ENCODE results near the gene EFL1.
A peak's percentile ranks its signal among the peaks of the same experiment; 100 is the strongest.
"Not testable (repeated sequence)": the region's sequence is repeated elsewhere in the genome, so short reads cannot be mapped to it uniquely, and the experiment has no call there.

The EFL1 gene

DNA sequence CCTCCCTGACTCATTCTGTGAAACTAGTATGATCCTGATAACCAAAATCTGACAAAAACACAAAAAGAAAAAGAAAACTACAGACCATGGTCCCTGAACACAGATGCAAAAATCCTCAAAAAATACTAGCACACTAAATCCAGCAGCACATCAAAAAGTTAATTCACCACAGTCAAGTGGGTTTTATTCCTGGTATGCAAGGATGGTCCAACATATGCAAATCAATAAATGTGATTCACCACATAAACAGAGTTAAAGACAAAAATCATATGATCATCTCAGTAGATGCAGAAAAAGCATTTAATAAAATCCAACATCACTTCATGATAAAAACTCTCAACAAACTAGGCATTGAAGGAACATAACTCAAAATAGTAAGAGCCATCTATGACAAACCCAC, 12.9 kb upstream of the EFL1 start:
- no peak for DNase-seq

DNA sequence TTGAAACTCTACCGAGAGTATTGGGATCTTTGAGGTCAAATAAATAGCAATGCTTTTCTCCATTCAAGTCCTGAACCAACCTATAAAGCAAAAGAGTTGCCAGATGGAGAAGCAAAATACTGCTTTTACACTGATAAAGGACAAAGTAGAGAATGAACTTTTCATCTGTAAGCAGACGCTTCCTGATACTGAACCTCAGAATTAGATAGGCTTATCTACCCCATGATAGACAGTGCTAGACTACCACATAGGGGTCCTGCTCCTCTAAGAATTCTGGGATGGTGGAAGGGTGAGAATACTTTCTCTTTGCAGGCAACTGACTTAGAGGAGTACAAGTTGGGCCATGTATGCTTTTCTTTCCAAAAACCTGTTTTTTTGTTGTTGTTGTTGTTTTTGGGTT, 9.6 kb upstream of the EFL1 start:
- no peak for DNase-seq

DNA sequence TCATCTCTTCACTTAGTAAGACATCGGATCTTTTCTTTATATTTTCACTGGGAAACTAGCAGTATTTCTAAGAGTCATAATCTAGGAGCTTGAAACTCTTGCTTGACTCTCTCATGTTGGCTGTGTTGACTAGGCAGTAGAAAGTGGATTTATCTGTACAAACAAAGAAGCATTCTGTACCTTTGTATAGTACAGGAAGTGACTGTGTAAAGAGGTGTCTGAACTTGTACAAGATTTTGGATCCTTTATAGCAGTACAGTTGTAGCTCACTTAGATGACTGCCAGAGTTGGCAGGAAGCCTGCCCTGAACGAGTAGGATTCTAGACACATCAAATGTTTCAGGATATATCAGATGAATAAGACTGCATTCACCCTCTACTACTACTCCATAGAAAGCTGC, 5.9 kb upstream of the EFL1 start:
- DNase-seq, result peak; percentile 30

DNA sequence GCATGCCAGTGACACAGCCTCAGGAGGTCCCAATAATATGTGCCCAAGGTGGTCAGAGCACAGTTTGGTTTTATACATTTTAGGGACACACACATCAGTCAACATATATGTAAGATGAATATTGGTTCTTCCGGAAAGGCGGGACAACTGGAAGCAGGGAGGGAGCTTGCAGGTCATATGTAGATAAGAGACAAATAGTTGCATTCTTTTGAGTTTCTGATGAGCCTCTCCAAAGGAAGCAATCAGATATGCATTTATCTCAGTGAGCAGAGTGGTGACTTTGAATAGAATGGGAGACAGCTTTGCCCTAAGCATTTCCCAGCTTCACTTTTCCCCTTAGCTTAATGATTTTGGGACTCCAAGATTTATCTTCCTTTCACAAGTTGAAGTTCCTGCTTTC, 4.6 kb upstream of the EFL1 start:
- not testable (repeated sequence) for DNase-seq

DNA sequence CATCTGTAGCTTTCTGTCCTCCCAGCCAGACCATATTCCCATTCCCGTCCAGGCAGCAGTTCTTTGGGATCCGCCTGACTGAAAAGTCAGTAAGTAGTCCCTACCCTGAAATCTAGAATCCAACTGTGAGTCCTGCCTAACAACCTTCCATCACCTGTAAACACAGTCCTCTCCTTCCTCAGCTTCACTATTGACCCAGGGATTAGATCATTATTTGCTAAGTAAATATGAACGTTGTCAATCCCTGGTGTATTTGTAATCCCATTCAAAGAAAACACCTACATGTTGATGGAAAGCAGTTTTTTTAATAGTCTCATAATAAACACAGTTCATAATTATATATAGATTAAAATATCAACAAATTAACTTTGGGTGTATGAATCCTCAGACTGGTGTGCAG, 816 bp upstream of the EFL1 start:
- DNase-seq, result no peak

DNA sequence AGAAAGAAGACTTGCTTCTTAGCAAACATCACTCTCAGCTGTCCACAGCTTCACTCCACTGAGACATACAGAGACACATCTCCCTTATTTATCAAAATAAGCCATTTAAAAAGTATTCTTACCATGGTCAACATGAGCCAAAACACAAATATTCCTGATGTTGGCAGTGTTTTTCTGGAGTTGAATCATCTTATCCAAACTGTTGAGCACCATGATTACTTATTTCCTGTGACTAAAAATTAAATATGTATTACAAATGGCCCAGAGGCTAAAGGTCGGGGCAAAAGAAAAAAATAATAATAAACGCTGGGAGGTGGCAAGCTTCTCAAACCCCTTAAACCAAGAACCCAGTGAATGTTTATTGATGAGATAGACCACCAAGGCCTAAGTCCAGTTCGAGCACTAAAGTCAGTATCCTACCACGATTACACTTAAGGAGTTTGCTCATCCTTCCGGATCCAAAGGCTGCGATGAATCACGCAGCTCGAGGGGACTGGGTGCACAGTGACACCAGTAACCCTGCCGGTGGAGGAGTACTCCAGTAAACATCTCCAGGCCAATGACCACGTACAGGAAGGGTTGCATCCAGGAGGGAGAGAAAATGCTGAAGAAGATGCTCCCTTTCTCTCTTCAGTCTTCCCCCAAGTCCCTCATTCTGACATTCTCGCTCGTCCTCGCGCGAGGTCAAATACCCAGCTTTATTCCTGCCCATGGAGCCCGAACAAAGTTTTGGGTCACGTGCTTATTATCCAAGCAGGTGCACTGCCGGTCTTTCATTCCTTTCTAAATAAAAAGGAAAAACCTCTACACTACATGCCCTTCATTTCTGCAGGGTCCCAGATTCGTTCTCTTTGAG, 740 bp downstream of the EFL1 start:
- not testable (repeated sequence) for DNase-seq

DNA sequence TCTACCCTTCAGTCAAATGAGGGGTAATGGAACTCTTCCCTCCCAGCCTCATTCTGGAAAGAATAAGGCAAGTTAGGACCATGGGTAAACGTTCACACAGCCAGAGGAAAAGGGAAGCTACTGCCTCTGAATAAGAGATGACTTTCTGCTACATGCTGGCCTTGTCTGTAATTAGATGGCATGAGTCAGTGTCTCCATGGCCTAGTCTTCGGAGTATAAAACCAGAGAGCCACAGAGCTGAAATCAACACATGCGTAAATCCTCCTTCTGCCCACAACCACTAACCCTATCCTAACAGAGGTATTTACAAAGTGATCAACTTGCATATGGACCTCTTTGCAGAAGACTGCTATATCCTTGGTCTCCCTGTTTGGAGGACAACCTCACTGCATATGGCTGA, 14.3 kb downstream of the EFL1 start:
- not testable (repeated sequence) for DNase-seq

DNA sequence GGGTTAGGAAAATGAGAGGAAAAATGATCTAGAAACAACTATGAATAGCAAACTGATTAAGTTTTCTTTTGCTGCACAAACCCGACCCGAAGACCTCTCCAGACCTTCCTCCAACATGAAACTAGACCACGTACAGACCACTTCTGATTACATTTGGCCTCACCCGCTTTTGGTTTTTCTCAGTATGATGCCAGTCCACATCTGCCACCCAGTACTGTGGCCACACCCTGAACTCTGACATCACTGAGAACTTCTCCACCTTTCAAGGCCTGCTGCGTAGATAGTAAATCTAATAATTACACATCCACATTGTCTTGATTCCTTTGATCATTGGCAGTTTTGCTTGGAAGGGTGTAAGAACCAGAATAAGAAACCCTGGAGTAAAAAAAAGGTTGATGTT, 16.6 kb downstream of the EFL1 start:
- DNase-seq, result not testable (repeated sequence)

DNA sequence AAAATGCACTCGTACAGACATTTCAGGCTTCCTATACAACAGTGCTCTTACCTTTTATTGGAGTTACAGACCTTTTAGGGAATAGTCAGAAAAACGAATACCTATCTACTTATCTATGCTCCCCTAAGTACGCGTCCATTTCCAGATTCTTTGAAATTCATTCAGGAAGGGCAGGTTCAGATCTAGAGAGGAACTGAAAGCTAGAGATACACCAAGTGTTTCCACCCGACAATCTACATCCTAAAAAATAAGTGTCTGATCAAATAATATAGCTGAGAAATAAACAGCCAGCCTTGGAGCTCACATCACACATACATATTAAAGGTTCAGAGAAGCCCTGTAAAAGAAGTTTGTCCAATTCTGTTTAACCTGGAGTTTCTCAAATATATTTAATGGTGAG, 18.9 kb downstream of the EFL1 start:
- not testable (repeated sequence) for DNase-seq

DNA sequence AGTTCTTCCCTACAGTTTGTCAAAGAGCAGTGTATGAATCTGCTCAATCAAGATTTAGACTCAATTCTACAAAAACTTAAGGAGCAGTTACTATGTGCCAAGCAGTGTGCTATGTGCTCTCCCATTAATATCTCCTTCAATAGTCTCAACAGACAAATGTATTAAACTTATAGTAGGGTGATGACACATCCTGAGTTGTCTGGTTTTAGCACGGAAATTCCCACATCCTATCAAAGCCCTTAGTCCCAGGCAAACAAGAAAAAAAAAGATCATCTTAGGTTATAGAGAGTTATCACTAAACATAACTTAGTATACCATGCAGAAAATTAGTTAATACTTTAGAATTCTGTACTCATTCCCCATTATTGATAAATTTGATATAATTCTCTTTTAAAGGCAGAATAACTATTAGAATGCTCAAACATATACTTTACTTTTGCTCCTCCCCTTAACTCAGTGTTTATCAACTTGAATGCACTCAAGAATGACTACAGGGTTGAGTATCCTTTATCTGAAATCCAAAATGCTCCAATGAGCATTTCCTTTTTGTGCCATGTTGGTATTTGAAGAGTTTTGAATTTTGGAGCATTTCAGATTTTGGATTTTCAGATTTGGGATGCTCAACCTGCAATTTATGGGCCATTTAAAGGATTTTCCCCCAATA, 20.6 kb downstream of the EFL1 start:
- not testable (repeated sequence) for DNase-seq

DNA sequence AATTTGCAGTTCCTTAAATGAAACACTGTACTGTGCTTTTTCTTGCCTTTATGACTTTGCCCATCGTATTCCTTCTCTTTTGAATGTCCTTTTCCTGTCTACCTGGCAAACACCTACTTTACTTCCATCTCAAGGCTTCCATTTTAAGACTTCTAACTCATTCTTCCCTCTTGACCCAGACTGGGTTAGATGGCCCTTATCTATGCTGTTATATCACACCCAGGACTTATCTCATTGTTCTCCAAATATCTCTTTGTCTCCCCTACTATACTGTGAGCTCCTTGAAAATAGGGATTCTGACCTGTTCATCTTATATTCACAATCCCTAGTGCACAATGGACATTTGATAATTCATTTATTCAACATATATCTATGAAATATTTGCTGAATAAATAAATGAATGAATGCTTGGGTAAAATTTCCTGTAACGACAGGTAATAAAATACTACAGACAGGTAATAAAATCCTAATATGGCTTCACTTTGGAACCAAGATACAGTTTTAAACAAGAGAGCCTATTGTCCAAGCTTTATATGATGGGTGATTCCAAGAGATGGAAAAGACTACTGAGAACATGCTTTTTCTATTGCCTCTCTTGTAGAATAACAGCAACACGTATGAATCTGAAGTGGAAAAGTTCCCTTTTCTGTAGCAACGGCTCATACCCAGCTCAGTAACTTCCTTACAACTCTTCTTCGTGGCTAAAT, 22.7 kb downstream of the EFL1 start:
- DNase-seq, result no peak

DNA sequence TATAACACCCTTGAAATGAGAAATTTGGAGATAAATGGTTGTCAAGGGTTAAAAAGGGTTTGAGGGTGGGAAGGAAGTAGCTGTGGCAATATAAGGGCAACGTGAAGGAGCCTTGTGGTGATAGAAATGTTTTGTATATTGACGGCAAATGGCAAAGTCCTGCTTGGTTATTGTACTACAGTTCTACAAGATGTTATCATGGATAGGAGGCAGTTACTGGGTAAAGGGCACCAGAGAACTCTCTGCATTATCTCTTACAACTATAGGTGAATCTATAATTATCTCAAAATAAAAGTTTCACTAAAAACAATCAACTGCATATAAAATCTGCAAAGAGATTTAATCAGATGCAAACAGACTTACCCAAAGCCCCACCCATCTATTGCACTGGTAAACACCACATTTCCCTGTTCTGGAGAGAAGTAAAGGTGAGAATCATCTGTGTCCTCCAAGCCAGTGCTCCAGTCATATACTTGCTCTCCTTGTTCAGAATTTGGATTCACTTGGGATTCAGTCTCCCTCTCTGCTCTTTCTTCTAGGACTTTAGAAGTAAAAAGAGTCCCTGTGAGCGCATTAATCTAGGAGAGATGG, 24.5 kb downstream of the EFL1 start:
- not testable (repeated sequence) for DNase-seq

DNA sequence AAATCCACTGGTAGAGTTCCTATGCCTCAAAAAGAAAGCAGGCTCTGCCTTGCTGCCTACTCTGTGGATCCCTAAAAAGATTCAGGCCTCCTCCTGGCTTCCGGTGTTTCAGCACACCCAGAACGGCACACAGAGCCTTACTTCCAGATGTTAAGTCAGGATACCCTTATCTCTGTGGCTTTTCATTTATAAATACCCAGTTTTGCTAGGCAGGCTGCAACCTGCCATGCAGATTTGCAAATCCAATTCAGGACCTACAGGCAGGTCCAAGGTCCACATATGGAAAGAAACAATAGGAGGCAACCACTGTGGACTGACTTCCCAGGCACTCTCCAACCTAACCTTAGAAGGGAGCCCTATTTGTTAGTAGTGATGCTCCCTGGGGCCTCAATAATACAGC, 30.7 kb downstream of the EFL1 start:
- no peak for DNase-seq

DNA sequence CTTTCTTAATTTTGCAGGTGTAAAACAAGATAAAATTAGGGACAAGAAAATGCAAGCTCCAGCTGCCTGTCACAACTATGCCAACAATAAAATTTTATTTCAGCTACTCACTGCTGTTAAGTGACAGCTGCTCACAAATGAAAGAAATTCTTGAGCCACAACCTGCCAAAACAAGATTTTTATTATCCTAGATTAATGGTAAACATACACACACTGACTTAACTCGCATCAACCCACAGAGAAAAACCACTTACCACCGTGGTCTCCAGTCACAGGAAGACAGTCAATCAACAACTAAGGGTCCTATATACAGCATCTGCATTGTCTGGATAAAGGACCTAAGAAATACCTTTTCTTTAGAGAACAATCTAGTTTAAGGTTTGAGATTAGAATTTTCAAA, 31.3 kb downstream of the EFL1 start:
- DNase-seq, result peak; percentile 37

DNA sequence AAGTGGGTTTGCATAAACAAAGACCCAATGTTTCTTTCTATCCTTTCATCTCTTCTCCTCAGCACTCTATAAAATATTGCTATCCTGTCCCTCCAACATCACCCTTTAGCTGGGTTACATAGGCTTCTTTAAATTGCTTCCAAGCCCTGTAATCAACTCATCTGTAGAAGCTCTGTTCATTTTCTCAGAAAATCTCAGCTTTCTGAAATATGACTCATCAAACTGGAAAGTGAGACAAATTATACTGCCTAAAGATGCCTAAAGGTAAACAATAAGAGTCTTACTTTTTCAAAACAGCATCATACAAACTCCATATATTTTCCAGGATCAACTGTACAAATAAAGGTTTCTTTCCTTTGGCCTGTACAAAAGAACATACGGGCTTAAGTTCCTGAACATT, 33.8 kb downstream of the EFL1 start:
- no peak for DNase-seq

DNA sequence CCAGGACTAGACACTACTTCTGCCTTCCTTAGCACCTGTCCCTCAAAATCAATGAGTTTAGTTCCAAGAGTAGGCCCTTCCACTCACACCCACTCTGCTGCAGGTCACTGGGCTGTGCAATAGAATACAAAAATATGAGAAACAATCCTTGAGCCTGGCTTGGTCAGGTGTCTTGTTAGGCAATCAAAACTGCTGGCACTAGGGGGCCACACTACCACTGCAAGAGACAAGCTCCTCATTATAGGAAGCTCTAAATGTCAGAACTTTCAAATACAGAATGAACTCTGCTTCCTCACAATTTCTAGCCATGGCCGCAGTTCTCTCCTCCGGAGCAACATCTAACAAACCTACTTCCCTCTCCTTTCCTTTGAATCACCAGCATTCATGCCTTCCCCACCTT, 41.0 kb downstream of the EFL1 start:
- DNase-seq, result not testable (repeated sequence)

DNA sequence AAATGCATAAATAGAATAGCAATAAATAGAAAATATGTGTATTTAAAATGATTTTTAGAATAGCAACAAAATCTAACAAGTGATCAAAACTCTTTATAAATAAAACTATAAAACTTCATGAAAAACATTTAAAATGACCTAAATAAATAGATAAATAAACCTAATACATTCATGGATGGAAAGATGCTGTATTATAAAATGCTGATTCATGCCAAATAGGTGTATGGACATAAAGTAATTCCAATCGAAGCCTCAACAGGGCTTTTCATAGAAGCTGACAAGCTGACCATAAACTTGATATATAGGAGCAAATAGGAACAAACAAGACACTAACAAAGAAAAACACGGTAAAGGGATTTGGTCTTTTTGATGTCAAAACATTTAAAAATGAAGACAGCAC, 46.4 kb downstream of the EFL1 start:
- DNase-seq, result not testable (repeated sequence)

DNA sequence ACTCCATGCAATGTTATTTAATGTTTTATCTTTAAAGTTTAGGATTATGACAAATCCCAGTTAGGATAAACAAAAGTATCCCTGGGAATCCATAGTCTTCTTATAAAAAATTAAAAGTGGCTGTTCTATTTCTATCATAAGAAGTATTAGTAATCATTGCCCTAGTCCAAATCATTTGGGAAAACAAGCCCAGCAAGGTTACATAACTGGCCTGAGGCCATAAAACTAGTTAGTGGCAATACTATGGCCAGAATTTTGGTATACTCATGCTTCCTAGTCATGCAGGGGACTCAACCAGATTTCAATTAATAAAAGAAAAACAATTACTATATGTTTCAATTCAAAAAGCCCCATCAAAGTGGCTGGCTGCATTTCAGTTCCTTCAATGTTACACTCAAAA, 50.3 kb downstream of the EFL1 start:
- not testable (repeated sequence) for DNase-seq

DNA sequence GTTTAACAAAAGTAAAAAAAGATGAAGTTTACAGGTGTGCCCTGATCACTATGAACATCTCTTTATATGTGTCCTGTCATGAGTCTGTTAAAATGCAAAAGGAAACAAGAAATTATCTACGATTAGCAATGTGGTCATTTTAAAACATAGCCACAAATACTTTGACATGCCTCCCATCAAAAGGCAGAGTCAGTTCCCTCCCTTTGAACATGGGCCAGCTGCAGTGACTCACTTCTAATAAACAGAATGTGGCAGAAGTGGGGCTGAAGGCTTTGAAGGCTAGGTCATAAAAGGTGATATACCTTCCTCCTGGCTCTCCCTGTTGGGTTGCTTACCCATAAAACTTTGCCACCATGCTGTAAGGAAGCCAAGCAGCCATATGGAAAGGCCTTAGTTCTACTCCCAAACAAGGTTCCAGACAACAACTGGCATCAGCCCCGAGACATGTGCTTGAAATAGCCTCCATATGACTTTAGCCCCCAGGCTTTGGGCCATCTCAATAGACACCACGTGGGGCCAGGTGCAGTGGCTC, 52.4 kb downstream of the EFL1 start:
- not testable (repeated sequence) for DNase-seq

DNA sequence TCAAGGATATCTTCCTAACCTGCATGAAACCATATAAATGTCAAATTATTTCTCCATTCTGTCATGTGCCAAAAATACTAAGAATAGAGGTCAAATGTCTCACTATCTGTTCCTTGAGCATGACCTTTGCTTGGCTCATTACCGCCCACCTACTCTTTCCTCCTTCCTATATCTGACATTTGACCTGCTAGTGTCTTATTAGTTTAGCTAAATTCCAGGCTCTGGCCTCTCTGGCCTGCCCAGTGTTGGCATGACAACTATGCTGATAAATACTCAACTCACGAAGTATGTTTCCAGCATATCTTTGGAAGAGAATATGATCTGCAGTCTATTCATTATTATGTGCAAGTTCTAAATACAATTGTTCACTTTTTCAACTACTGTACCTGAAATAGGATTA, 58.0 kb downstream of the EFL1 start:
- DNase-seq, result not testable (repeated sequence)

DNA sequence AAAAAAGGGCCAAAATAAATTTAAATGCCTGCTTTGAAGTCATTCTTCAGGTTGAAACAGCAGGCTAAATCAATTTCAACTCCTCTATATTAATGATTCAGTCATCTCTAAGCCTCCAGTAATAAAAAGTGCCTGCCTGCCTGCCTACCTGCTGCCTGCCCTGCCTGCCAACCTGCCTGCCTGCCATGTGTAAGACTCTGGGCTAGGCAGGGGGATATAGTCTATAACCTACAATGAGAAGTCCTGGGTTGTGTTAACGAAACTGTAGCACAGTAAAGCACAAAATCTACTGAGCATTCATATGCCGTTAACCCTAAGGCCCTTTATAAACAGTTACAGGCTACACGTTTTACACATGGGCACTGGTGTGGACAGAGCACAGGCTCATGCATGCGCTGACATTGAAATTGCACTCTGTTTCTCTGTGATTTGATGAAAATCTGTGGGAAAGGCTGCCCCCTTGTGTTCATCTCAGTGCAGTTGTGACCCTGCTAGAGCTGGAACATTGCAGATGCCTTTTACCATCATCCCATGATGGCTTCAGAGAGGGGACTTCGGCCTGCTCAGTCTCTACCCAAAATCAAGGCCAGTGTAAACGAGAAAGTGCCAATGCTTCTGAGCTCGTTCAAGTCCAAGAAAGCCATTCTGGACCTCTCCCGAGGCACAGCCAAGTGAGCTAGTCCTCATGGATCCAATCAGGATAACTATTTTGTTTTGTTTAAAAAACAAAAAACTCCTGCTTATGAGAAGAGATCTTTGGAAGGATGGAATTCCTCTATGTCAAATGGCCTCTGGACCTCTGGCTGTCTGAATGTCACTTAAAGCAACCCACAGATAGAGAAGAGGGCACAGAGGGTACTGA, 64.6 kb downstream of the EFL1 start:
- DNase-seq, result peak; percentile 27

DNA sequence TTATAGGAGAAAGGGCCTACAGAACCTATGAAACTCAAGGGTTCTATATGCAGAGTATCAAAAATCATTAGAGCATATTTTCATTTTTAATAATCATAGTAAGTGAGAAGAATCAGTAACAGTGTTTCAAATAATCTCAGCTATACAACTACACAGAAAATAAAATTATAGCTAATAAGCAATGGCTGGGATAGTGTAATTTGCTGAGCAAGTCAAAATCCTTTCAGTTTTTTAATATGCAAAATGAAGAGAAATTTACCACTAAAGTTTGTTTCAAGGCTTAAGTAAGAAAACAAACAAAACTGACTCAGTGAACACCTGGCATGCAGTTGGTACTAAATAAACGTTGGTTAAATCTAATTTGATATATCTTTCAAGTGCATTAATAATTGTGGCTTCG, 66.2 kb downstream of the EFL1 start:
- DNase-seq, result no peak
